D721Med (cell line): ENCODE data around the gene UNC45A.

Experiments used
- DNase-seq: peaks from one replicate; pipeline ENCODE4 v3.0.0; 2011; ENCODE audit warnings: low spot score; ENCODE audit not compliant: insufficient read length
- FAIRE-seq: peaks from 2 replicates; lab custom pipeline; 2011; peaks lifted over from hg19 to GRCh38; lab: Jason Lieb, UNC
- CTCF ChIP-seq: IDR thresholded peaks from 2 replicates; pipeline ENCODE4 v1.5.1; 2012; ENCODE audit warnings: mild to moderate bottlenecking, control low read depth; ENCODE audit not compliant: insufficient read depth; ENCODE audit errors: missing control alignments

The UNC45A gene

GRCh38 chr15:90941038-90941437, 6.0 kb downstream of the UNC45A start:
- DNase-seq, result no peak
- TF ChIP-seq CTCF, result no peak
- FAIRE-seq, result no peak

- FAIRE-seq (no peak), DNase-seq (no peak)
- no peak for TF ChIP-seq CTCF
Observed at GRCh38 chr15:90942354-90943120, 7.5 kb downstream of the UNC45A start.

GRCh38 chr15:90945091-90945490, 10.0 kb downstream of the UNC45A start:
- FAIRE-seq, result no peak
- no peak for DNase-seq
- TF ChIP-seq CTCF, result no peak

- no peak for TF ChIP-seq CTCF
- no peak for FAIRE-seq
Observed at GRCh38 chr15:90946538-90946937, 11.5 kb downstream of the UNC45A start.

GRCh38 chr15:90946941-90947576, 12.0 kb downstream of the UNC45A start:
- FAIRE-seq, result no peak
- DNase-seq, result no peak
- TF ChIP-seq CTCF, result no peak

More at GRCh38 chr15:90946538-90946937, 11.5 kb downstream of the UNC45A start:
- no peak for DNase-seq

GRCh38 chr15:90947577-90948357, 12.7 kb downstream of the UNC45A start:
- no peak for FAIRE-seq
- no peak for TF ChIP-seq CTCF
- DNase-seq, result no peak

GRCh38 chr15:90948506-90948905, 13.4 kb downstream of the UNC45A start:
- DNase-seq (no peak), FAIRE-seq (no peak)
- TF ChIP-seq CTCF, result no peak
